Sigmoid colon (tissue), 4 donors: ENCODE measurements around the gene PIGQ.

Experiments
- EP300 ChIP-seq, 4 donors: sonication (generic); formaldehyde crosslinking; IDR thresholded peaks; one replicate each; pipeline ENCODE4 v1.6.1; 2017; ENCODE audit warnings: antibody characterized with exemption in 4 of 4
- POLR2AphosphoS5 ChIP-seq, 4 donors: sonication (generic); formaldehyde crosslinking; IDR thresholded peaks; one replicate each; pipeline ENCODE4 v1.6.1; 2017; ENCODE audit warnings: antibody characterized with exemption in 4 of 4
- TF ChIP-seq, protein P1 (sequence below), 4 experiments: fragments of 450-650 bp in 3 of 4; fragments of 200-600 bp in 1 of 4; IDR thresholded peaks; one replicate each; pipeline ENCODE4 v1.5.1; 2016 to 2019; ENCODE audit warnings: antibody characterized with exemption in 4 of 4, mild to moderate bottlenecking in 3 of 4, moderate library complexity in 2 of 4

DNA sequence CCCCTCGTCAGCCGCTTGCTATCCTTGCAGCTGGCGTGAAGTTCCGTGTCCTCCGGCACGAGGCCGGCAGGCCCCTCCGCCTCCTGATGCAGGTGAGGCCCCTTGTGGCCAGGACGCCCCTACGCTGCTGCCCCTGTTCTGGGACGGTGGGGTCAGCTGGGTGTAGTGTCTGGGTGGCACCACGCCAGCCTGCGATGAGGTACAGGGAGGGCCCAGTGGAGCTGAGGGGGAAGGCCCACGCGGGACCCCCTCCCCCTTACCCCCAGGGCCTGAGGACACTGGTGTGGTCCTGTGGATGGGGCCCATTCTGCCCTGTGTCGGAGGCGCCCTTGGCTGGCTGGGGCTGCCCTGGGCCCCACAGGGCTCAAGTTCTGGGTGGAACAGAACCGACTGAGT, 12.4 kb downstream of the PIGQ start:
- TF ChIP-seq POLR2AphosphoS5 (IDR thresholded peaks at IDR 0.05) (no peak), EP300 (IDR thresholded peaks at IDR 0.05) (no peak)
- TF ChIP-seq, protein P1, sequence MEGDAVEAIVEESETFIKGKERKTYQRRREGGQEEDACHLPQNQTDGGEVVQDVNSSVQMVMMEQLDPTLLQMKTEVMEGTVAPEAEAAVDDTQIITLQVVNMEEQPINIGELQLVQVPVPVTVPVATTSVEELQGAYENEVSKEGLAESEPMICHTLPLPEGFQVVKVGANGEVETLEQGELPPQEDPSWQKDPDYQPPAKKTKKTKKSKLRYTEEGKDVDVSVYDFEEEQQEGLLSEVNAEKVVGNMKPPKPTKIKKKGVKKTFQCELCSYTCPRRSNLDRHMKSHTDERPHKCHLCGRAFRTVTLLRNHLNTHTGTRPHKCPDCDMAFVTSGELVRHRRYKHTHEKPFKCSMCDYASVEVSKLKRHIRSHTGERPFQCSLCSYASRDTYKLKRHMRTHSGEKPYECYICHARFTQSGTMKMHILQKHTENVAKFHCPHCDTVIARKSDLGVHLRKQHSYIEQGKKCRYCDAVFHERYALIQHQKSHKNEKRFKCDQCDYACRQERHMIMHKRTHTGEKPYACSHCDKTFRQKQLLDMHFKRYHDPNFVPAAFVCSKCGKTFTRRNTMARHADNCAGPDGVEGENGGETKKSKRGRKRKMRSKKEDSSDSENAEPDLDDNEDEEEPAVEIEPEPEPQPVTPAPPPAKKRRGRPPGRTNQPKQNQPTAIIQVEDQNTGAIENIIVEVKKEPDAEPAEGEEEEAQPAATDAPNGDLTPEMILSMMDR (IDR thresholded peaks at IDR 0.05), result no peak
